ENCODE results near the gene CCDC85C. TPM values are rescaled to one million over a fixed set of nuclear protein-coding genes. Genes with fewer than 3 reads are reported as not detected.

CCDC85C gene
- total and polyA plus RNA-seq, 2 of the 8 experiments (the other 6 are each of a cell fraction or from before 2014, with no cell fraction given), result 16.8 to 35.8 TPM

DNA sequence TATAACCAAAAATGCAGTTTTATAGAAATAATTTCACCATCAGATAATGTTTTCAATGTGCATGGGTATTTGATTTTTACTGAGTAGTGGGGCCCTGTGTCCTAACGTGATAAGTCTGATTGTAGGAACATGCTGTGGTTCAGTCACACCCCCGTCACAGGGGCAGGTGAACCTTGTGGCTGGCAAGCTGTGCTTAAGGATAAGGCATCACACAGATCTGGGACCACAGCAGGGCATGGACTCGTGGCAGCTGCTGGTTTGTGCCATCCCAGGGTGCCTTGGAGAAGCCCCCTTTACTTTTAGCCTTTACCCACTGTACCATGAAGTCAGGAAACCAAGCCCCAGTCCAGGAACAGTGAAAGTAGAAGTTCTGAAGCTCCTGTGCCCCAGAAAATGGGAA, 106.1 kb downstream of the CCDC85C start:
- Histone ChIP-seq H3K18ac (ENCODE audit: extremely low read depth, low read length) (no peak overlapping the region), H3K27ac (ENCODE audit: low read depth, low read length) (no peak overlapping the region), H2BK120ac (replicated peaks; ENCODE audit: low read depth, low read length) (no peak overlapping the region), H3K79me2 (ENCODE audit: control insufficient read depth in 1 of 2, insufficient read depth in 2 of 2, low read length in 2 of 2) (peaks cover 0 to 11% of the 10 kb centered on the region in 2 experiments; a peak in 2 of 4 replicates), H3K4ac (replicated peaks; ENCODE audit: insufficient read length, low read depth, low read length) (no peak overlapping the region), H3K4me3 (ENCODE audit: extremely low read depth in 1 of 4, insufficient read depth in 2 of 4, low read depth in 3 of 4, low read length in 4 of 4) (no peak overlapping the region), H2BK20ac (ENCODE audit: low read length) (no peak overlapping the region), H2AFZ (ENCODE audit: low read length) (no peak overlapping the region), H3K9me3 (ENCODE audit: insufficient read depth in 2 of 2, low read depth in 1 of 2, low read length in 1 of 2) (no peaks in the 10 kb centered on the region), H4K5ac (ENCODE audit: insufficient read length, low read depth, low read length) (no peak overlapping the region), H2BK15ac (ENCODE audit: low read length) (no peak overlapping the region), H3K79me1 (ENCODE audit: low read depth, low read length) (peaks cover 17% of the 10 kb centered on the region), H3K14ac (ENCODE audit: insufficient read length) (no peak overlapping the region), H2BK5ac (ENCODE audit: low read depth, low read length) (no peak overlapping the region), H3K4me2 (ENCODE audit: insufficient read depth in 1 of 2, low read depth in 2 of 2, low read length in 2 of 2) (no peak overlapping the region), H4K8ac (ENCODE audit: extremely low read depth, insufficient read depth, low read length) (no peak overlapping the region), H2AK5ac (ENCODE audit: low read depth, low read length) (no peak overlapping the region), H4K20me1 (replicated peaks in 1 of 2; ENCODE audit: control insufficient read depth in 1 of 2, insufficient read depth in 2 of 2, low read length in 2 of 2) (peaks cover 3 to 7% of the 10 kb centered on the region in 2 experiments), H2BK12ac (ENCODE audit: low read depth, low read length) (no peak overlapping the region; the same call in 1 of the 2 replicates), H3K4me1 (replicated peaks in 1 of 4; ENCODE audit: control insufficient read depth in 3 of 4, insufficient read depth in 4 of 4, low read length in 3 of 4) (peaks cover 0 to 6% (median 2%) of the 10 kb centered on the region in 4 experiments; a peak in 4 of 7 replicates), H3K23me2 (ENCODE audit: low read depth, low read length) (no peaks in the 10 kb centered on the region), H3K27me3 (replicated peaks in 1 of 4; ENCODE audit: control insufficient read depth in 3 of 4, extremely low read depth in 1 of 4, insufficient read depth in 3 of 4, low read length in 3 of 4) (no peaks in the 10 kb centered on the region), H3K36me3 (ENCODE audit: control insufficient read depth in 2 of 4, insufficient read depth in 4 of 4, low read length in 3 of 4) (peaks cover 26 to 73% (median 45%) of the 10 kb centered on the region in 4 experiments), H3K9ac (replicated peaks in 1 of 4; ENCODE audit: extremely low read depth in 1 of 4, low read depth in 3 of 4, low read length in 3 of 4) (no peak overlapping the region), H3K56ac (replicated peaks; ENCODE audit: insufficient read length, low read depth, low read length) (no peak overlapping the region), H3K23ac (ENCODE audit: insufficient read length) (no peak overlapping the region), H4K91ac (replicated peaks; ENCODE audit: insufficient read length, low read length) (no peak overlapping the region)
- no peak for FAIRE-seq
- no peak for DNase-seq (ENCODE audit: low read depth in 1 of 2, low spot score in 2 of 2)
- ChIA-PET CTCF (ENCODE audit: partially characterized antibody) (interaction anchor here (1.0 to 1.7 kb wide), 2 partner anchors 103 to 159 kb away, joined by 3 to 4 read pairs; no protein-coding TSS in a partner anchor), POLR2A (ENCODE audit: partially characterized antibody) (interaction anchor here (1.9 kb wide), 1 partner anchor 17 kb away, joined by 4 read pairs; the partner anchor contains the start of genes CCNK and SETD3)
- 92% methylated on average over 3 of the region's 3 CpGs; no CpG with 5 or more reads in 1 of the 2 experiments for WGBS, 2 experiments (ENCODE audit: extremely low coverage in 1 of 2, insufficient coverage in 1 of 2, insufficient read length in 1 of 2, insufficient replicate concordance in 2 of 2, low coverage in 1 of 2, low lambda C conversion rate in 2 of 2, missing lambda C conversion rate in 1 of 2)
- TF ChIP-seq CBX5 (IDR thresholded peaks at IDR 0.05; ENCODE audit: low read depth, low read length), result no peak
- TF ChIP-seq, protein P1, sequence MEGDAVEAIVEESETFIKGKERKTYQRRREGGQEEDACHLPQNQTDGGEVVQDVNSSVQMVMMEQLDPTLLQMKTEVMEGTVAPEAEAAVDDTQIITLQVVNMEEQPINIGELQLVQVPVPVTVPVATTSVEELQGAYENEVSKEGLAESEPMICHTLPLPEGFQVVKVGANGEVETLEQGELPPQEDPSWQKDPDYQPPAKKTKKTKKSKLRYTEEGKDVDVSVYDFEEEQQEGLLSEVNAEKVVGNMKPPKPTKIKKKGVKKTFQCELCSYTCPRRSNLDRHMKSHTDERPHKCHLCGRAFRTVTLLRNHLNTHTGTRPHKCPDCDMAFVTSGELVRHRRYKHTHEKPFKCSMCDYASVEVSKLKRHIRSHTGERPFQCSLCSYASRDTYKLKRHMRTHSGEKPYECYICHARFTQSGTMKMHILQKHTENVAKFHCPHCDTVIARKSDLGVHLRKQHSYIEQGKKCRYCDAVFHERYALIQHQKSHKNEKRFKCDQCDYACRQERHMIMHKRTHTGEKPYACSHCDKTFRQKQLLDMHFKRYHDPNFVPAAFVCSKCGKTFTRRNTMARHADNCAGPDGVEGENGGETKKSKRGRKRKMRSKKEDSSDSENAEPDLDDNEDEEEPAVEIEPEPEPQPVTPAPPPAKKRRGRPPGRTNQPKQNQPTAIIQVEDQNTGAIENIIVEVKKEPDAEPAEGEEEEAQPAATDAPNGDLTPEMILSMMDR (IDR thresholded peaks at IDR 0.05; ENCODE audit: control extremely low read depth in 1 of 3, insufficient read depth in 1 of 3, low read depth in 1 of 3, low read length in 3 of 3), result no peak
- TF ChIP-seq NANOG (IDR thresholded peaks at IDR 0.05; ENCODE audit: insufficient read depth, low read depth, low read length, poor library complexity, severe bottlenecking), result no peak
- no peak for TF ChIP-seq ZNF274 (IDR thresholded peaks at IDR 0.05; ENCODE audit: borderline replicate concordance, extremely low read depth, low read length)
- TF ChIP-seq CHD1 (IDR thresholded peaks at IDR 0.05; ENCODE audit: low read depth, low read length), result no peak
- no peak for TF ChIP-seq TEAD4 (IDR thresholded peaks at IDR 0.05; ENCODE audit: low read depth, low read length)
- TF ChIP-seq RXRA (IDR thresholded peaks at IDR 0.05; ENCODE audit: insufficient read depth, low read depth, low read length), result no peak
- TF ChIP-seq RBBP5 (IDR thresholded peaks at IDR 0.05; ENCODE audit: borderline replicate concordance, low read depth, low read length), result no peak
- no peak for TF ChIP-seq CREB1 (IDR thresholded peaks at IDR 0.05)
- TF ChIP-seq HDAC6 (IDR thresholded peaks at IDR 0.05; ENCODE audit: low read depth, low read length), result no peak
- no peak for TF ChIP-seq ASH2L (IDR thresholded peaks at IDR 0.05; ENCODE audit: low read length)
- TF ChIP-seq EGR1 (IDR thresholded peaks at IDR 0.05; ENCODE audit: borderline replicate concordance, low read depth, low read length), result no peak

Measured in H1 (cell line).